B cell (primary cell): ENCODE data around the gene TMEM145. TPM values are rescaled to one million over a fixed set of nuclear protein-coding genes. Genes with fewer than 3 reads are reported as not detected.

Experiments used
- ATAC-seq: fragments of 200-7000 bp; cut with Tn5 transposase; one replicate; pipeline ENCODE4 v1.10.0; 2021; ENCODE audit warnings: low read depth, mild to moderate bottlenecking, moderate number of reproducible peaks, moderate library complexity
- CTCF ChIA-PET: fragments of 350-600 bp; sonication (Branson Sonifier 250); formaldehyde crosslinking; loops from one replicate; lab custom pipeline; 2021; ENCODE audit warnings: antibody characterized with exemption, inconsistent platforms; lab: Charles Lee
- POLR2A ChIA-PET: fragments of 350-600 bp; sonication (Branson Sonifier 250); formaldehyde crosslinking; loops from one replicate; lab custom pipeline; 2021; ENCODE audit warnings: antibody characterized with exemption; lab: Charles Lee
- DNase-seq: peaks from one replicate; pipeline ENCODE4 v3.0.0; 2013
- H2AFZ ChIP-seq: 2 replicates; pipeline ENCODE4 v1.6.1; 2012; ENCODE audit warnings: mild to moderate bottlenecking, low read depth, low read length; ENCODE audit not compliant: insufficient read depth, poor library complexity, severe bottlenecking
- H3K27ac ChIP-seq, 2 donors: 1 replicate in 1 of 2; 2 replicates in 1 of 2; pipeline ENCODE4 v1.5.1; 2012 to 2013; ENCODE audit warnings: low read length in 2 of 2, mild to moderate bottlenecking in 2 of 2, moderate library complexity in 1 of 2
- H3K27me3 ChIP-seq, 4 experiments: fragments of 200-600 bp in 1 of 4; sonication (generic) in 1 of 4; replicated peaks in 1 of 4; 1 replicate in 2 of 4; 2 replicates in 2 of 4; pipeline versions ENCODE4 v1.6.1 to v1.7.0; 2013 to 2016; ENCODE audit warnings: low read length in 3 of 4, mild to moderate bottlenecking in 2 of 4, mixed read lengths in 1 of 4, moderate library complexity in 1 of 4; ENCODE audit not compliant: insufficient read depth in 4 of 4, control insufficient read depth in 3 of 4; ENCODE audit errors: control extremely low read depth in 1 of 4
- H3K36me3 ChIP-seq, 2 experiments: replicated peaks in 1 of 2; 1 replicate in 1 of 2; 2 replicates in 1 of 2; pipeline versions ENCODE4 v1.6.1 to v1.7.1; 2013; ENCODE audit warnings: low read length in 1 of 2; ENCODE audit not compliant: insufficient read depth in 2 of 2, control insufficient read depth in 1 of 2; ENCODE audit errors: control extremely low read depth in 1 of 2, extremely low read depth in 1 of 2
- H3K4me1 ChIP-seq, 2 donors: fragments of 200-600 bp in 1 of 2; sonication (generic) in 1 of 2; 1 replicate in 1 of 2; 2 replicates in 1 of 2; pipeline versions ENCODE4 v1.5.1 to v1.6.1; 2013 to 2017; ENCODE audit warnings: low read length in 2 of 2; ENCODE audit not compliant: control insufficient read depth in 2 of 2, insufficient read depth in 2 of 2
- H3K4me2 ChIP-seq: replicated peaks from 2 replicates; pipeline ENCODE3; 2012; ENCODE audit warnings: mild to moderate bottlenecking, low read depth, low read length; ENCODE audit not compliant: poor library complexity, severe bottlenecking
- H3K4me3 ChIP-seq, 5 experiments: fragments of 200-600 bp in 1 of 5; sonication (generic) in 1 of 5; 1 replicate in 3 of 5; 2 replicates in 2 of 5; pipeline versions ENCODE4 v1.5.1 to v1.7.0; 2011 to 2016; ENCODE audit warnings: low read length in 4 of 5, mild to moderate bottlenecking in 4 of 5, low read depth in 2 of 5, control low read depth in 1 of 5, moderate library complexity in 1 of 5; ENCODE audit not compliant: insufficient read depth in 1 of 5; ENCODE audit errors: control extremely low read depth in 1 of 5, extremely low read depth in 1 of 5
- H3K79me2 ChIP-seq: fragments of 200-600 bp; sonication (generic); one replicate; pipeline ENCODE4 v1.6.0; 2016; ENCODE audit warnings: low read length; ENCODE audit not compliant: control insufficient read depth, insufficient read depth
- H3K9ac ChIP-seq: fragments of 200-600 bp; sonication (generic); 2 replicates; pipeline ENCODE4 v1.6.1; 2017; ENCODE audit warnings: mild to moderate bottlenecking, low read length, moderate library complexity
- H3K9me3 ChIP-seq, 3 donors: one replicate each; pipeline versions ENCODE4 v1.6.1 to v1.7.1; 2013; ENCODE audit warnings: low read length in 2 of 3; ENCODE audit not compliant: control insufficient read depth in 2 of 3, insufficient read depth in 1 of 3; ENCODE audit errors: control extremely low read depth in 1 of 3
- H4K20me1 ChIP-seq: 2 replicates; pipeline ENCODE4 v1.6.0; 2012; ENCODE audit warnings: mild to moderate bottlenecking, low read length; ENCODE audit not compliant: insufficient read depth, control insufficient read depth, poor library complexity, severe bottlenecking
- H3K27ac Mint-ChIP-seq: one replicate; pipeline ENCODE4 v1.8.0; 2021; ENCODE audit warnings: mixed read lengths
- H3K27me3 Mint-ChIP-seq: one replicate; pipeline ENCODE4 v1.8.0; 2021; ENCODE audit warnings: mixed read lengths
- H3K4me1 Mint-ChIP-seq: one replicate; pipeline ENCODE4 v1.8.0; 2021; ENCODE audit warnings: mixed read lengths
- H3K4me3 Mint-ChIP-seq: one replicate; pipeline ENCODE4 v1.8.0; 2021; ENCODE audit warnings: mixed read lengths
- H3K9me3 Mint-ChIP-seq: one replicate; pipeline ENCODE4 v1.8.0; 2022; ENCODE audit warnings: mixed read lengths; ENCODE audit not compliant: insufficient read depth
- EZH2 ChIP-seq: IDR thresholded peaks from 2 replicates; pipeline ENCODE4 v1.6.1; 2012; ENCODE audit warnings: borderline replicate concordance, low read depth, mild to moderate bottlenecking, moderate library complexity, low read length; ENCODE audit not compliant: insufficient read depth, poor library complexity, severe bottlenecking
- WGBS: methylation state at CpG from one replicate; pipeline ENCODE4 v1.1.5; 2013; ENCODE audit warnings: missing lambda C conversion rate; ENCODE audit not compliant: insufficient coverage; 5-methylcytosine and 5-hydroxymethylcytosine counted together
- intact Hi-C: fragments of 100-400 bp; cut with micrococcal nuclease; formaldehyde crosslinking; loops from one replicate; pipeline ENCODE4 v1.10.0; 2022
- polyA plus RNA-seq: library from polyadenylated mRNA; depleted of rRNA; stranded (reverse); fragments of >200 nt; gene quantifications from 2 replicates; pipeline ENCODE4 v1.2.3, GENCODE V29; 2012
- total RNA-seq, 2 donors: library from RNA; stranded (reverse); fragments of 120-200 nt in 1 of 2; gene quantifications; 1 replicate in 1 of 2; 2 replicates in 1 of 2; pipeline versions ENCODE4 v1.2.3 to v1.2.4, GENCODE V29; 2013 to 2022
- TF ChIP-seq, protein P1 (sequence below): fragments of 200-600 bp; IDR thresholded peaks from one replicate; pipeline ENCODE4 v1.8.0; 2022; ENCODE audit warnings: antibody characterized with exemption, mild to moderate bottlenecking

Gene TMEM145
- total and polyA plus RNA-seq, 2 donors (not counting 1 experiment from before 2014, with no cell fraction given), result not detected

DNA sequence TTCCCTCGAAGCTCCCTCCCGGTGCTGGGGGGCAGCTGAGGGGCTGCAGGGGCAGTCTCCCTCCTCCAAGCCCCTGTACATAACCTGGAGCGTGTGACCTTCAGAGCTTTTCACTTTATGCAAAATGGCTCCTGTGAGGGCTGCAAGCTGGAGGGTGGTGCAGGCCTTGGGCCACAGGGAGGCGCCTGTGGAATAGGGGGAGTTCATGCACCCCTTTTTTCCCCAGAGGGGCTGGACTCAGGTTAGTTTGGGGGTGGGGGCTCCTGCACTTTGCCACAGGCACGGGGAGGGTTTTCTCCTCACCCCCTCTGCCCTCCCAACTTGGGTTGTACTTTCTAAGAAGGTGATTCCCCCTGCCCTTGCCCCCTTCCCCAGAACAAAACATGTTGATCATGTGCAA is 17.8 kb upstream of the TMEM145 start:
- H4K20me1 ChIP-seq, result peaks cover 12% of the 10 kb centered on the region
- no peak overlapping the region for H2AFZ ChIP-seq
- H3K36me3 ChIP-seq, result peaks cover 0 to 44% of the 10 kb centered on the region in 2 experiments
- H3K27me3 Mint-ChIP-seq, result no peaks in the 10 kb centered on the region
- no peak overlapping the region for H3K9ac ChIP-seq
- 100% methylated on average over 1 of the region's 5 CpGs for WGBS
- ChIA-PET POLR2A (interaction anchor here (1.6 kb wide), 1 partner anchor 53 kb away, joined by 3 read pairs; the partner anchor contains the start of gene GSK3A), CTCF (interaction anchor here (0.6 to 2.0 kb wide), 12 partner anchors 9 to 187 kb away, joined by 3 to 11 read pairs (median 5); partner anchors contain the start of gene GSK3A)
- no peak overlapping the region for H3K4me3 ChIP-seq
- peak overlapping the region; percentile 20 for H3K27ac Mint-ChIP-seq
- no peak for TF ChIP-seq EZH2
- TF ChIP-seq, protein P1, sequence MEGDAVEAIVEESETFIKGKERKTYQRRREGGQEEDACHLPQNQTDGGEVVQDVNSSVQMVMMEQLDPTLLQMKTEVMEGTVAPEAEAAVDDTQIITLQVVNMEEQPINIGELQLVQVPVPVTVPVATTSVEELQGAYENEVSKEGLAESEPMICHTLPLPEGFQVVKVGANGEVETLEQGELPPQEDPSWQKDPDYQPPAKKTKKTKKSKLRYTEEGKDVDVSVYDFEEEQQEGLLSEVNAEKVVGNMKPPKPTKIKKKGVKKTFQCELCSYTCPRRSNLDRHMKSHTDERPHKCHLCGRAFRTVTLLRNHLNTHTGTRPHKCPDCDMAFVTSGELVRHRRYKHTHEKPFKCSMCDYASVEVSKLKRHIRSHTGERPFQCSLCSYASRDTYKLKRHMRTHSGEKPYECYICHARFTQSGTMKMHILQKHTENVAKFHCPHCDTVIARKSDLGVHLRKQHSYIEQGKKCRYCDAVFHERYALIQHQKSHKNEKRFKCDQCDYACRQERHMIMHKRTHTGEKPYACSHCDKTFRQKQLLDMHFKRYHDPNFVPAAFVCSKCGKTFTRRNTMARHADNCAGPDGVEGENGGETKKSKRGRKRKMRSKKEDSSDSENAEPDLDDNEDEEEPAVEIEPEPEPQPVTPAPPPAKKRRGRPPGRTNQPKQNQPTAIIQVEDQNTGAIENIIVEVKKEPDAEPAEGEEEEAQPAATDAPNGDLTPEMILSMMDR, result no peak
- H3K79me2 ChIP-seq, result no peaks in the 10 kb centered on the region
- intact Hi-C loops, result loop anchor here (5.0 kb wide), 1 partner anchor 113 kb away; no protein-coding TSS in a partner anchor
- no peaks in the 10 kb centered on the region for H3K9me3 ChIP-seq
- no peaks in the 10 kb centered on the region for H3K27me3 ChIP-seq
- H3K27ac ChIP-seq, result no peak overlapping the region
- ATAC-seq, result no peak
- H3K4me2 ChIP-seq, result no peak overlapping the region
- peaks cover 11% of the 10 kb centered on the region for H3K4me1 Mint-ChIP-seq
- no peaks in the 10 kb centered on the region for H3K9me3 Mint-ChIP-seq
- H3K4me1 ChIP-seq, result peaks cover 3 to 10% of the 10 kb centered on the region in 2 donors
- no peak overlapping the region for H3K4me3 Mint-ChIP-seq
- no peak for DNase-seq

DNA sequence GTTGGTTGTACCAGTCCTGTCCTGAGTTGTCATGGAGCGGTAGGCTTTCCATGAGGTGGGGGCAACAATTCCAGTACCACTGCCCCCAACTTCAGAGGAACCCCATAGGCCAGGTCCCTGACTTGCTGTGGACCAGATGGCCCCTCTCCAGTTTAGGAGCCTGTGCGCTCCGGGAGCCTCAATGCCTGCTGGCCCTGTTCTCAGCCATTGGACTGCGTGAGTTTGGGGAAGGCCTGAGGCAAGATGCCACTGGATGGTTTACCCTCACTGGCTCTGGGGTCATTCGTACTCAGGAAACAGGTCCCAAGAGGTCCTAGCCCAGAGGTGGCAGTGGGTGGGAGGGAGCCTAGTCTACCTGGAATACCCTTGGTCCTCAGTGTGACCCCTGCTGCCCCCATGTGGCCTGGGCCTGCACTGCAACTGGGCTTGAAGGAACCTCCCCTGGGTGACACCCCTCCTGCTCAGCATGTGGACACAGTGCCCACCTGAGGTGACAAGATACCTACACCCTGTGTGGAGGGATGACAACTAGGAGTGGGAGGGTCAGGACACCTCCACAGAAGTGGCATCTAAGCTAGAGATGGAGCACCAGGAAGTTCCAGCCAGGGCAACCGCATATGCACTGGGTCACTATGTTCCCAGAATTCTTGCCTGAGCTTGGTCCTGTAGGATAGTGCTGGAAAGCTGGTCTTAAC is 17.1 kb upstream of the TMEM145 start:
- POLR2A ChIA-PET, result interaction anchor here (0.8 to 1.6 kb wide), 2 partner anchors 25 to 53 kb away, joined by 3 read pairs; partner anchors contain the start of gene GSK3A
- H4K20me1 ChIP-seq, result peaks cover 5% of the 10 kb centered on the region

More for the DNA sequence above, 17.1 kb upstream of the TMEM145 start:
- H3K27me3 ChIP-seq, result no peaks in the 10 kb centered on the region
- intact Hi-C loops, result loop anchor here (1.0 to 5.0 kb wide), 5 partner anchors 10 to 188 kb away; partner anchors contain the start of gene GSK3A
- H3K4me1 ChIP-seq, result peaks cover 3 to 10% of the 10 kb centered on the region in 2 donors
- no peak overlapping the region for H3K4me2 ChIP-seq
- CTCF ChIA-PET, result interaction anchor here (0.6 to 2.0 kb wide), 26 partner anchors 8 to 196 kb away, joined by 3 to 12 read pairs (median 4); partner anchors contain the start of genes GSK3A and POU2F2
- no peak overlapping the region for H3K9ac ChIP-seq
- no peaks in the 10 kb centered on the region for H3K9me3 Mint-ChIP-seq
- ATAC-seq (peak; percentile 98), DNase-seq (peak; percentile 89)
- TF ChIP-seq, protein P1, result peak; percentile 91
- no peak for TF ChIP-seq EZH2
- H2AFZ ChIP-seq, result no peak overlapping the region
- H3K9me3 ChIP-seq, result no peaks in the 10 kb centered on the region
- H3K4me3 ChIP-seq, result no peak overlapping the region
- no peaks in the 10 kb centered on the region for H3K79me2 ChIP-seq
- no peak overlapping the region for H3K4me3 Mint-ChIP-seq
- peak overlapping the region; percentile 71 for H3K27ac Mint-ChIP-seq
- H3K27ac ChIP-seq, result no peak overlapping the region
- H3K4me1 Mint-ChIP-seq, result peaks cover 11% of the 10 kb centered on the region
- no peaks in the 10 kb centered on the region for H3K27me3 Mint-ChIP-seq
- peaks cover 0 to 38% of the 10 kb centered on the region in 2 experiments for H3K36me3 ChIP-seq
- WGBS, result 82% methylated on average over 5 of the region's 6 CpGs
